Measurements from ENCODE around the gene LHX8. TPM values are rescaled to one million over a fixed set of nuclear protein-coding genes. Genes with fewer than 3 reads are reported as not detected.

The LHX8 gene
- polyA plus RNA-seq (2011; rRNA removed), result 0.05 and 0.06 TPM in 2 replicates
- polyA minus RNA-seq (2011; rRNA and poly(A)+ RNA removed), result not detected in 2 replicates

GRCh38 chr1:75133750-75134646 lies at the start of gene LHX8:
LHX8 (plus strand) TSS chr1:75134388; CDS start chr1:75136615, 2,227 bp downstream.
- ChIA-PET POLR2A (no interaction called here), CTCF (interaction anchor here (0.6 to 0.8 kb wide), 2 partner anchors 204 to 1573 kb away, joined by 3 to 4 read pairs; no protein-coding TSS in a partner anchor)
- no peaks in the 10 kb centered on the region for H3K36me3 ChIP-seq (ENCODE audit: control insufficient read depth, insufficient read depth, low read length)
- TF ChIP-seq, protein P1, sequence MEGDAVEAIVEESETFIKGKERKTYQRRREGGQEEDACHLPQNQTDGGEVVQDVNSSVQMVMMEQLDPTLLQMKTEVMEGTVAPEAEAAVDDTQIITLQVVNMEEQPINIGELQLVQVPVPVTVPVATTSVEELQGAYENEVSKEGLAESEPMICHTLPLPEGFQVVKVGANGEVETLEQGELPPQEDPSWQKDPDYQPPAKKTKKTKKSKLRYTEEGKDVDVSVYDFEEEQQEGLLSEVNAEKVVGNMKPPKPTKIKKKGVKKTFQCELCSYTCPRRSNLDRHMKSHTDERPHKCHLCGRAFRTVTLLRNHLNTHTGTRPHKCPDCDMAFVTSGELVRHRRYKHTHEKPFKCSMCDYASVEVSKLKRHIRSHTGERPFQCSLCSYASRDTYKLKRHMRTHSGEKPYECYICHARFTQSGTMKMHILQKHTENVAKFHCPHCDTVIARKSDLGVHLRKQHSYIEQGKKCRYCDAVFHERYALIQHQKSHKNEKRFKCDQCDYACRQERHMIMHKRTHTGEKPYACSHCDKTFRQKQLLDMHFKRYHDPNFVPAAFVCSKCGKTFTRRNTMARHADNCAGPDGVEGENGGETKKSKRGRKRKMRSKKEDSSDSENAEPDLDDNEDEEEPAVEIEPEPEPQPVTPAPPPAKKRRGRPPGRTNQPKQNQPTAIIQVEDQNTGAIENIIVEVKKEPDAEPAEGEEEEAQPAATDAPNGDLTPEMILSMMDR (IDR thresholded peaks at IDR 0.05; ENCODE audit: insufficient read depth, low read depth, low read length), result no peak
- no peak for DNase-seq (ENCODE audit: low read depth)
- no peak within 1 kb of the TSS for H3K4me3 ChIP-seq (ENCODE audit: low read depth, low read length)
- peaks cover 54% of the 10 kb centered on the region for H3K27me3 ChIP-seq (ENCODE audit: control insufficient read depth, insufficient read depth, low read length)

DNA sequence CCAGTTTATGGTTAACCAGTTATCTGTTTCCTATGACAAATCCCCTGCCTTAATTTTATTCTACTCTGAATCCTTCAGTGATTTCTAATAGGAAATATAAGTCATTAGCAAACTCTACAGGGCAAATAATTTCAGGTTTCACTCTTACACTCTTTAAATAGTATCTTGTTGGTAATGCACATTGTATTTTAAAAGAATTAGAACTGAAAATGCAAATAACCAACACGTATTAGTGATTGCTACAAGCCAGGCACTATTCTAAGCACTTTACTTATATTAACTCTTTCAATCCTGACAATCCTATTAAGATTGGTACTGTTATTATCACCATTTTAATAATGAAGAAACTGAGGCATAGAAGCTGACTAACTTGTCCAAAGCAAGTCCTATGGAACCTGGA lies 48.3 kb upstream of the LHX8 start:
- TF ChIP-seq, protein P1 (IDR thresholded peaks at IDR 0.05; ENCODE audit: insufficient read depth, low read depth, low read length), result no peak
- CTCF ChIA-PET, result no interaction called here
- Histone ChIP-seq H3K4me3 (ENCODE audit: low read depth, low read length) (no peak overlapping the region), H3K36me3 (ENCODE audit: control insufficient read depth, insufficient read depth, low read length) (no peaks in the 10 kb centered on the region), H3K27me3 (ENCODE audit: control insufficient read depth, insufficient read depth, low read length) (no peaks in the 10 kb centered on the region)
- no peak for DNase-seq (ENCODE audit: low read depth)
- POLR2A ChIA-PET, result no interaction called here

DNA sequence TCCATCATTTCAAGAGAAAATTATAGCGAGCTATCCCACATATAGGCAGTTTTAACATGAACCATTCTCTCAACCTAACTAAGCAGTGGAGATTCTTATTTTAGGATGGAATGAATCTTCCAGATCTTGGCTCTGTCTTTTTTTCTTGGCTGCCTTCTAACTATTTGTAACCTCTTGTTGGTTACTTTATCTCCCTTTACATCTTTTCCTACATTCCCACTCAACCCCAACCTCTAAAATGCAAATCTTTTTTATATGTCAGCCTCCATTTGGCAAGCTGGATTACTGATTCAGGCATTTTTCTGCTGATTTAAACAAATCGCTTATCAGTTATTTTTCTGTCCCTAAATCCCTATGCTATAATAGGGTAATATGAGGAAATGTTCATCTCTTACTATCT lies 46.9 kb upstream of the LHX8 start:
- Histone ChIP-seq H3K4me3 (ENCODE audit: low read depth, low read length) (no peak overlapping the region), H3K27me3 (ENCODE audit: control insufficient read depth, insufficient read depth, low read length) (no peaks in the 10 kb centered on the region), H3K36me3 (ENCODE audit: control insufficient read depth, insufficient read depth, low read length) (no peaks in the 10 kb centered on the region)
- ChIA-PET CTCF (no interaction called here), POLR2A (no interaction called here)
- DNase-seq (ENCODE audit: low read depth), result no peak
- TF ChIP-seq, protein P1 (IDR thresholded peaks at IDR 0.05; ENCODE audit: insufficient read depth, low read depth, low read length), result no peak

DNA sequence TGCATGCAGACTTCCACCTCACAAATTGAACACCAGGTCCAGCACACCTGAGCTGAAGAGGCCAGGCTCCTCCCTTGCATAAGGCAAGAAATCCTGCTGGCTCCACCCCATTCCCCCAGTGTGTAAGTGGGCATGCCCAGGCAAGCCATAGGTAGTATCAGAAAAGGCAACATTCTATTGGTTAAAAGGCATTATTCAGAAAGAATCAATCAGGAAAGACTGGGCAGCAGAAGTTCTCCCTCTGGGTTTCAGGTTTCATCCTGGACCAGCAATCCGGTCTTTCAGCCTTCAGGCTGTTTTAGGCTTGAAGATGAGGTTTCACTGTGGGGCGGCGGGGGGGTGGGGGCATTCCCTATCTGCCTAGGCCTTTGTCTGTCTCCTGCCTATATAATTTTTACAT lies 42.0 kb upstream of the LHX8 start:
- Histone ChIP-seq H3K27me3 (ENCODE audit: control insufficient read depth, insufficient read depth, low read length) (no peaks in the 10 kb centered on the region), H3K4me3 (ENCODE audit: low read depth, low read length) (no peak overlapping the region), H3K36me3 (ENCODE audit: control insufficient read depth, insufficient read depth, low read length) (no peaks in the 10 kb centered on the region)
- DNase-seq (ENCODE audit: low read depth), result no peak
- POLR2A ChIA-PET, result no interaction called here
- CTCF ChIA-PET, result no interaction called here
- TF ChIP-seq, protein P1 (IDR thresholded peaks at IDR 0.05; ENCODE audit: insufficient read depth, low read depth, low read length), result no peak

GRCh38 chr1:75097654-75098053 lies 36.5 kb upstream of the LHX8 start:
- ChIA-PET POLR2A (no interaction called here), CTCF (interaction anchor here (0.6 kb wide), 1 partner anchor 32 kb away, joined by 3 read pairs; no protein-coding TSS in a partner anchor)
- Histone ChIP-seq H3K4me3 (ENCODE audit: low read depth, low read length) (no peak overlapping the region), H3K36me3 (ENCODE audit: control insufficient read depth, insufficient read depth, low read length) (no peaks in the 10 kb centered on the region), H3K27me3 (ENCODE audit: control insufficient read depth, insufficient read depth, low read length) (no peaks in the 10 kb centered on the region)
- TF ChIP-seq, protein P1 (IDR thresholded peaks at IDR 0.05; ENCODE audit: insufficient read depth, low read depth, low read length), result no peak
- DNase-seq (ENCODE audit: low read depth), result peak; percentile 49

Measured in BJ (cell line).